Measurements from ENCODE around the gene RTN1. TPM values are rescaled to one million over a fixed set of nuclear protein-coding genes. Genes with fewer than 3 reads are reported as not detected.
A peak's percentile ranks its signal among the peaks of the same experiment; 100 is the strongest.

Gene RTN1
- total RNA-seq, 1 donor from 2014 or later, result 23.4 TPM

DNA sequence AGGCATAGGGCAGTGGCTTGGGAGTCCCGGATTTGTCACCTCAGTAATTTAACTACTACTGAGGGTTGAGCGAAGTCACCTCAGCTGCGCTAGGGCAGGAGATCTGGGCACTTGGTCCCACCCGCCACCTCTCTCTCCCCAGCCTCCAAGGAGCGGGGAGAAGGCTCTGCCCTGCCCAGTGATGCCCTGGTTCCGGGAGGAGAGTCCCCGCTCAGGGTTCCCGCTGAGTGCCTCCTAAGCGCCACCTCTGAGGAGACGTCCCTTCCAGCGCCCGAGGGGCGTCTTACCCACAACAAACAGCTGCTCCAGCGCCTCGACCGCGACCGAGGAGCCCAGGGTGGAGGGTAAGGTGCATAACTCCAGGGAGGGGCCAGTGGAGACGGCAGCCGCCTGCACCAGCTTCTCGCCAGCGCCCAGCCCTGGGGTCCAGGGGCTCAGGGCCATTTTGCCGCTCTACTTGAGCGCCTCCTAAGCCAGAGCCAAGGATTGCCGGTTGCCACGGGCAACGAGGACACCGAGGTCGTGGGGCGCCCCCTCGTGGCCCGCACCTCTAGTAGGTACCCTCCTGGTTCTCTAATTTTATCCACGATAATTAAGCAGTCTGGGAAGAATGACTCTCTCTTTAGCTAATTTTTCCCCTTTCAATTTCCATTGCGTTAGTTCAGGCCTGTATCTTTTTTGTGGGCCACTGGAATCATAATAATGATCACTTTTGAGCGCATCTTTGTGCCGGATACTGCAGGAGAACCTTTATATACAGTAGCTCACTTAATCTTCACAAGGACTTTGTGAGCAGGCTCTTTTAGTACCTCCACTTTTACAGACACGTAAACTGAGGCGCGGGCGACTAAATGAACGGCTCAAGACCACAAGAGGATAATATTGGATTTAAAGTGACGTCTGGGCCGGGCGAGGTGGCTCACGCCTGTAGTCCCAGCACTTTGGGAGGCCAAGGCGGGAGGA lies 294.0 kb downstream of the RTN1 start, which contains the start of gene CCDC175:
Gene CCDC175 (minus strand): TSS at position 481 of the 963 bp plus-strand sequence. CDS start 37 bp downstream, at position 444.
- Mint-ChIP-seq H3K27ac (no peak within 1 kb of the TSS), H3K9me3 (ENCODE audit: low read depth) (no peaks in the 10 kb centered on the region), H3K4me1 (ENCODE audit: low read depth) (no peaks in the 10 kb centered on the region), H3K36me3 (ENCODE audit: insufficient read depth) (no peaks in the 10 kb centered on the region), H3K4me3 (ENCODE audit: low read depth) (peak within 1 kb of the TSS; percentile 84), H3K27me3 (peaks cover 2% of the 10 kb centered on the region)
- peak; percentile 87 for DNase-seq (ENCODE audit: low spot score, unreplicated experiment)
- TF ChIP-seq, protein P1, sequence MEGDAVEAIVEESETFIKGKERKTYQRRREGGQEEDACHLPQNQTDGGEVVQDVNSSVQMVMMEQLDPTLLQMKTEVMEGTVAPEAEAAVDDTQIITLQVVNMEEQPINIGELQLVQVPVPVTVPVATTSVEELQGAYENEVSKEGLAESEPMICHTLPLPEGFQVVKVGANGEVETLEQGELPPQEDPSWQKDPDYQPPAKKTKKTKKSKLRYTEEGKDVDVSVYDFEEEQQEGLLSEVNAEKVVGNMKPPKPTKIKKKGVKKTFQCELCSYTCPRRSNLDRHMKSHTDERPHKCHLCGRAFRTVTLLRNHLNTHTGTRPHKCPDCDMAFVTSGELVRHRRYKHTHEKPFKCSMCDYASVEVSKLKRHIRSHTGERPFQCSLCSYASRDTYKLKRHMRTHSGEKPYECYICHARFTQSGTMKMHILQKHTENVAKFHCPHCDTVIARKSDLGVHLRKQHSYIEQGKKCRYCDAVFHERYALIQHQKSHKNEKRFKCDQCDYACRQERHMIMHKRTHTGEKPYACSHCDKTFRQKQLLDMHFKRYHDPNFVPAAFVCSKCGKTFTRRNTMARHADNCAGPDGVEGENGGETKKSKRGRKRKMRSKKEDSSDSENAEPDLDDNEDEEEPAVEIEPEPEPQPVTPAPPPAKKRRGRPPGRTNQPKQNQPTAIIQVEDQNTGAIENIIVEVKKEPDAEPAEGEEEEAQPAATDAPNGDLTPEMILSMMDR (IDR thresholded peaks at IDR 0.05; ENCODE audit: unreplicated experiment), result peak; percentile 99

DNA sequence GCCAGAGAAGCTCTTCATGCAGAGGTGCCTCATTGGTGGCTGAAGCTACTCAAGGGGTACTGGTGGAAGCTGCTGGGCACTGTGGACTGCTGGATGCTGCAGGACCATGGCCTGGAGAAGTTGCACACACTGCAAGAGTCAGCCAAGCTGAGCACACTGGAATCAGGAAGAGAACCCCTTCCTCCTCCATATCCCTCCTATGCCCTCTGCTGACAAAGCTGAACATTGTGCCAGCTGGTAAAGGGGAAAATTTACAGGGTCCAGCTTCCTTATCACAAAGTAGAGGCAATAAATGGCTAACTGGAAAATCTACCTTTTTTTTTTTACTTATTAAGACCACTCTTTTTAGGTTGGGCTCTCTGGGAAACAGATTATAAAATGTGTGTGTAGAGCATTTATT lies 300.5 kb downstream of the RTN1 start:
- peaks cover 6% of the 10 kb centered on the region for H3K27me3 Mint-ChIP-seq
- TF ChIP-seq, protein P1 (IDR thresholded peaks at IDR 0.05; ENCODE audit: unreplicated experiment), result no peak
- no peaks in the 10 kb centered on the region for H3K36me3 Mint-ChIP-seq (ENCODE audit: insufficient read depth)
- peaks cover 6% of the 10 kb centered on the region for H3K4me1 Mint-ChIP-seq (ENCODE audit: low read depth)
- H3K27ac Mint-ChIP-seq, result no peak overlapping the region
- H3K9me3 Mint-ChIP-seq (ENCODE audit: low read depth), result no peaks in the 10 kb centered on the region
- H3K4me3 Mint-ChIP-seq (ENCODE audit: low read depth), result no peak overlapping the region
- no peak for DNase-seq (ENCODE audit: low spot score, unreplicated experiment)

DNA sequence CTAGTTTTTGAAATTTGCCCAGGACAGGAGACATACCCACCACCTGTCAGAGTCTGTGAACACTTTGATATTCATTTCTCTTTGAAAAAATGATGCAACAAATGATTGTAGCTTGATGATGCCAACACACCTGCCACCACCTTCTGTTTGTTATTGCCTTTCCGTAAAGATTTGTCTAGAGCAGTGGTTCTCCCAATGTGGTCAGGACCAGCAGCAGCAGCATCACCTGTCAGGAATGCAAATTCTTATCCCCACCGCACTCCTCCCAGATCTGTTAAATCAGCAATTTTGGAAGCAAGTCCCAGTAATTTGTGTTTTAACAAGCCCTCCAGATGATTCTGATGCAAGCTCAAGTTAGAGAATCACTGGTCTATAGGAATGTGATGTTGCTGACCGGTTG lies 303.9 kb downstream of the RTN1 start:
- Mint-ChIP-seq H3K27me3 (peaks cover 10% of the 10 kb centered on the region), H3K27ac (no peak overlapping the region), H3K4me1 (ENCODE audit: low read depth) (peaks cover 10% of the 10 kb centered on the region), H3K9me3 (ENCODE audit: low read depth) (no peaks in the 10 kb centered on the region), H3K4me3 (ENCODE audit: low read depth) (no peak overlapping the region), H3K36me3 (ENCODE audit: insufficient read depth) (no peaks in the 10 kb centered on the region)
- TF ChIP-seq, protein P1 (IDR thresholded peaks at IDR 0.05; ENCODE audit: unreplicated experiment), result no peak
- DNase-seq (ENCODE audit: low spot score, unreplicated experiment), result no peak

DNA sequence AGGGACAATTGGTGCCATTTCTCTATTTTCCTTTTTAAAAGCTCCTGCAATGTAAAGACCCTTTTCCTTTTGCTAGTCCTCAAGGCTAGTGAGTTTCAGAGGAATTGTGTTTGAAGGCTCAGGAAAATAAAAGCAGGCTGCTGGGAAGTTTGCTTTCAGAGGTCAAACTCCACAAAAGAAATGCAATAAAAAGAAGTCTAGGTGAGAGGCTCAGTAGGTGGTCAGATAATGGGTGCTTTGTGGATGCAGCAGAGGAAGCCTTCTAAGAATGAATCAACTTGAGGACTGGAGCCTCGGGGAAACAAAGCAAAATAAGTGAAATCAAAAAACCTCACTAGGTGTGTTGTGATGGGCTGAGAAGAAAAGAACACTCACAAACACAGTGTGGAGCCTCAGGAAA lies 304.3 kb downstream of the RTN1 start:
- H3K27ac Mint-ChIP-seq, result no peak overlapping the region

DNA sequence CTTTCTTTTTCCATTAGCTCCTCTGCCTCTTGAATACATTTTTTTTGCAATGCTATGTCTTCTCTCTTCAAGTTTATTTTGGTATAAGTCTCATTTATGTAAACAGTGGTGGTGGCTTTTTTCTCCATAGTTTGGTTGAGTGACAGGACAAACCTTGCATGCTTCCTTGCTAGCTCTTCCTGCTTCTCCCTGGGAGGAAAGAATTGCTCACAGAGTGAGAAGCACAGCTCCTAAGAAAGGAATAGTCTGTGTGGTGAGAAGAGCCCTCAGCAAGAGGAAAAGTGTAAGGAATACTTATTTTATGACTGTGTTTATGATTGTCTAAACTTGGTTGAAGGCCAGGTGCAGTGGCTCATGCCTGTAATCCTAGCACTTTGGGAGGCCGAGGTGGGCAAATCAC lies 305.5 kb downstream of the RTN1 start:
- TF ChIP-seq, protein P1 (IDR thresholded peaks at IDR 0.05; ENCODE audit: unreplicated experiment), result no peak
- DNase-seq (ENCODE audit: low spot score, unreplicated experiment), result no peak
- Mint-ChIP-seq H3K36me3 (ENCODE audit: insufficient read depth) (no peaks in the 10 kb centered on the region), H3K27me3 (peaks cover 10% of the 10 kb centered on the region), H3K27ac (no peak overlapping the region), H3K9me3 (ENCODE audit: low read depth) (no peaks in the 10 kb centered on the region), H3K4me1 (ENCODE audit: low read depth) (peaks cover 10% of the 10 kb centered on the region), H3K4me3 (ENCODE audit: low read depth) (no peak overlapping the region)

More for the DNA sequence above, 304.3 kb downstream of the RTN1 start:
- no peak for DNase-seq (ENCODE audit: low spot score, unreplicated experiment)
- Mint-ChIP-seq H3K4me1 (ENCODE audit: low read depth) (peaks cover 10% of the 10 kb centered on the region), H3K27me3 (peaks cover 10% of the 10 kb centered on the region), H3K9me3 (ENCODE audit: low read depth) (no peaks in the 10 kb centered on the region), H3K36me3 (ENCODE audit: insufficient read depth) (no peaks in the 10 kb centered on the region), H3K4me3 (ENCODE audit: low read depth) (no peak overlapping the region)
- TF ChIP-seq, protein P1 (IDR thresholded peaks at IDR 0.05; ENCODE audit: unreplicated experiment), result no peak
